Suppressor macrophage (primary cell): ENCODE measurements around the gene CHMP4A.
"Not testable (repeated sequence)": the region's sequence is repeated elsewhere in the genome, so short reads cannot be mapped to it uniquely, and the experiment has no call there.

Experiments used
- DNase-seq, 4 experiments: peaks; one replicate each; pipeline ENCODE4 v3.0.0-alpha.2; 2020 to 2022

The CHMP4A gene

DNA sequence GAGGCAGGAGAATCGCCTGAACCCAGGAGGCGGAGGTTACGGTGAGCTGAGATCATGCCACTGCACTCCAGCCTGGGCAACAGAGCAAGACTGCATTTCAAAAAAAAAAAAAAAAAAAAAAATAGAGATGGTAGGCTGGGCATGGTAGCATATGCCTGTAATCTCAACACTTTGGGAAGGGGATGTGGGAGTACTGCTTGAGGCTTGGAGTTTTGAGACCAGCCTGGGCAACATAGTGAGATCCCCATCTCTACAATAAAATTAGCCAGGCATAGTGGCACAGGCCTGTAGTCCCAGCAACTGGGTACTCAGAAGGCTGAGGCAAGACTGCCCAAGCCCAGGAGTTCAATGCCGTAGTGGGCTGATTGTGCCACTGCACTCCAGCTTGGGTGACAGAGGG, 9.7 kb upstream of the CHMP4A start:
- DNase-seq = not testable (repeated sequence)

DNA sequence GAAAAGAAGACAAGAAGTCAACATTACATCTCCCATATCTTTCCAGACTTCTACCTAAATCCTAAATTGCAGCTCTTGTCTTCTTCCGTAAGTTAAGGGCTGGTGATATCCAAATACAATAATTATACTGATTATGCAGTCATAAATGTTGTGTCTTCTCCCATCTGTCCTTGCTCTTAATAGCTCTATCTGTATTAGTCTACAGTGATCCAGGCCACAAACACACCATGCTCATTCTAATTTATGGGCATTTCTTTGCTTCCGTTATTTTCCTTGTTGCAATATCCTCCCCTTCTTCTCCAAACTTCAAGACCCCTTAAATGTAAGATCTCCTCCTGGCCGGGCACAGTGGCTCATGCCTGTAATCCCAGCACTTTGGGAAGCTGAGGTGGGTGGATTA, 6.2 kb upstream of the CHMP4A start:
- no peak for DNase-seq

- DNase-seq = no peak
Measured at GRCh38 chr14:24219080-24219479, 5.8 kb upstream of the CHMP4A start.

DNA sequence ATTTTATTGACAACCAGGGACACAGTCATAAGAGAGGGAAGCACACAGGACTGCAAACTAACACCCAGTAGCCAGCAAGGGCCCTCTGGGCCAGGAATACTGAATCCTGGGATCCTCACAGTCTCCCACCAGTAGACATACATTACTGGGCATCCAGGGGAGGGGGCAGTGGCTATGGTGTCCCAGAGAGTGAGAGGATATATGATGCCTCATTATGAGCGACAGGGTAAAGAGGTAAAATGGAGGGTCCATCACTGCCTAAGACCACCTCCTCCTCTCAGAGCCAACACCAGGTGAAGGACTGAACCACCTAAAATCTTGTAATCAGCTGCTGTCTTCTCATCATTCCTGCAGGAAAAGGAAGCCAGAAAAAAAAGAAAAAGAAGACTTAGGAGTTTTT, 3.6 kb upstream of the CHMP4A start:
- DNase-seq = not testable (repeated sequence)

- DNase-seq = no peak
Measured at GRCh38 chr14:24216345-24216699, 3.0 kb upstream of the CHMP4A start.

GRCh38 chr14:24215495-24216344, 2.4 kb upstream of the CHMP4A start, which contains the start of gene MDP1:
MDP1 (minus strand) TSS chr14:24216066; CDS start chr14:24215955, 111 bp downstream.
- peak; percentile 92 to 95 (median 94) for DNase-seq

- DNase-seq = no peak
Measured at GRCh38 chr14:24213866-24214662, 776 bp upstream of the CHMP4A start.

- no peak for DNase-seq
Measured at GRCh38 chr14:24211311-24211710, 2.0 kb downstream of the CHMP4A start.

GRCh38 chr14:24207625-24208024, 5.7 kb downstream of the CHMP4A start:
- DNase-seq = no peak

DNA sequence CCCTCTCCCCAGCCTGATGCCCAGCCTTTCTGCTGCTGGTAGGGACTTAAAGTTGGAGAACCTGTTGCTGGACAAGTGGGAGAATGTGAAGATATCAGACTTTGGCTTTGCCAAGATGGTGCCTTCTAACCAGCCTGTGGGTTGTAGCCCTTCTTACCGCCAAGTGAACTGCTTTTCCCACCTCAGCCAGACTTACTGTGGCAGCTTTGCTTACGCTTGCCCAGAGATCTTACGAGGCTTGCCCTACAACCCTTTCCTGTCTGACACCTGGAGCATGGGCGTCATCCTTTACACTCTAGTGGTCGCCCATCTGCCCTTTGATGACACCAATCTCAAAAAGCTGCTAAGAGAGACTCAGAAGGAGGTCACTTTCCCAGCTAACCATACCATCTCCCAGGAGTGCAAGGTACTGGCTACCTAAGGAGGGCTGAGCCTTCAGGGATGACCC, 6.2 kb downstream of the CHMP4A start:
- no peak for DNase-seq

GRCh38 chr14:24206260-24207103, 6.8 kb downstream of the CHMP4A start:
- no peak for DNase-seq

DNA sequence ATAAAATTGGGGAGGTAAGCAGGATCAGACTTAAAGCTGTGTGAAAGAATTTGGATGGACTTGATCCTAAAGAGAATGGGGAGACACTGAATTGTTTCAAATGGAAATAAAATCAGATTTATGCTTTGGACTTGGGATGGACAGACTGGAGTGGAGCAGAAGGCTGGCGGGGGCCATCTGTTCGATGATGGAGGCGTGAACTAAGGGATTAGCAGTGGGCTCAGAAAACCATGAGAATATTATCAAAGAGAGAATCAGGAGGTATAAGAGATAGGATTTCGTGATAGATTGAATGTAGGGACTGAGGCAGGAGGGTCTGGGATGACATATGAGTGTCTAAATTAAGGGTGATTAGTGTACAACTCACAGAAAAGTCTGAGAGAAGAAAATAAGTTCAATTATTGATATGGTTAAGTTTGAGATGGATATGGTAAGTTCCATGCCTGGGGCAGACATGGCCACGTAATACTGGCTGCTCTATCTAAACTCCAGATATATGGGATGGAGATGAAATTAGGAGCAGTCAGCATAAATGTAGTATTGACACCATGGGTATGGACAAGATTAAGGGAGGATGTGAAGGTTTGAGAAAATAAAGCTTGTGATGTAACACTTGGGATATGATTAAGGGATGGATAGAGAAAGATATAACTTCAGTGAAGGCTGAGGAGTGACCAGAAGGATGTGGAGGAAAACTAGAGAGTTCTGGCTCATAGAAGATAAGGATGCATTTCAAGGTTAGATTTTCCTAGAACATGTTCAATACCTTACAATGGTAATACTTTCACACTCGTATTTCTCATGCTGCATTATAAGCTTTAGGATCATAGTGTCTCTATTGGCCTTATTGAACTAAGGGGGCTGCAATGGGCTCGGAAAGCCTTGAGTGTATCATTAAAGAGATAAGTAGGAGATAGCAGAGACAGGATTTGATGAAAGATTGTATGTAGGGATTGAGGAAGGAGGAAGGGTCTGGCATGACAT, 8.8 kb downstream of the CHMP4A start:
- DNase-seq = no peak

- DNase-seq = not testable (repeated sequence)
Measured at GRCh38 chr14:24203249-24203886, 9.9 kb downstream of the CHMP4A start.

GRCh38 chr14:24202538-24202937, 10.8 kb downstream of the CHMP4A start:
- DNase-seq = not testable (repeated sequence)

DNA sequence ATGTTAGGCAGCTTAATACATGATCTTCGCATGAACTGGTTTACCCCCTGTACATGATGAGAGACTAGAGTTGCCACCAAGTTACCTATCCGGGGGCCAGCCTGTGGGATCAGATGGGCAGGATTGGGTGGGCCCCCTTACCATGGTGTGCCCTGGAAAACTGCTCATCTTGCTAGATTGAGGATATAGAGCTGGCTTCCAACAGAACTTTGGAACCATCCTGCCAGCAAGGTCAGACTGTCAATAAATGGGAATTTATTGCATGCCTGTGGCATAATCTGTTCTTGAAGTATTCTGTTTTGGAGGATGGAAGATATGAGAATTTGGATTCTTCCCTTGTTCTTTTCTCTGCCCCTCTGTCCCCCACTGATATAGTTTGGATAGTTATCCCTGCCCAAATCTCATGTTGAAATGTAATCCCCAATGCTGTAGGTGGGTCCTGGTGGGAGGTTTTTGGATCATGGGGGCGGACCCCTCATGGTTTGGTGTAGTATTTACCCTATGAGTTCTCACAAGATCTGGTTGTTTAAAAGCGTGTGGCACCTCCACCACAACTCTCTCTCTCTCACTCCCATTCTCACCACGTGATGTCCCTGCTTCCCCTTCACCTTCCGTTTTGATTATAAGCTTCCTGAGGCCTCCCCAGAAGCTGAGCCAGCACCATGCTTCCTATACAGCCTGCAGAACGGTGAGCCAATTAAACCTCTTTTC, 14.3 kb downstream of the CHMP4A start:
- no peak for DNase-seq

DNA sequence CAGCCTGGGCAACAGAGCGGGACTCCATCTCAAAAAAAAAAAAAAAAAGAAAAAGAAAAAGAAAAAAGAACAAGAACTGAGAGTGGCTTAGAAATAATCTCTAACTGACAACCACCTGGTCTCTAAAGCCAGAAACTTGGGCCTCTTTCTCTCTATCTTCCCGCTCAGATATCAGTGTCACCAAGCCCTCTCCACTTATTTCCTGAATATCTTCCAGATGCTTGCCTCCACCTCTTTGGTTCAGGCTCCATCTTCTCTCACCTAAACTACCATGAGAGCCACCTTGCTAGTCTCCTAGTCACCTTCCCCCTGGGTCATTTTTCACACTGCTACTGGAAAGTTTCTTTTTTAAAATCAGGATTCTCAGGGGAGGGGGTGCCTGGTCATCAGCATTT, 16.2 kb downstream of the CHMP4A start:
- no peak for DNase-seq

DNA sequence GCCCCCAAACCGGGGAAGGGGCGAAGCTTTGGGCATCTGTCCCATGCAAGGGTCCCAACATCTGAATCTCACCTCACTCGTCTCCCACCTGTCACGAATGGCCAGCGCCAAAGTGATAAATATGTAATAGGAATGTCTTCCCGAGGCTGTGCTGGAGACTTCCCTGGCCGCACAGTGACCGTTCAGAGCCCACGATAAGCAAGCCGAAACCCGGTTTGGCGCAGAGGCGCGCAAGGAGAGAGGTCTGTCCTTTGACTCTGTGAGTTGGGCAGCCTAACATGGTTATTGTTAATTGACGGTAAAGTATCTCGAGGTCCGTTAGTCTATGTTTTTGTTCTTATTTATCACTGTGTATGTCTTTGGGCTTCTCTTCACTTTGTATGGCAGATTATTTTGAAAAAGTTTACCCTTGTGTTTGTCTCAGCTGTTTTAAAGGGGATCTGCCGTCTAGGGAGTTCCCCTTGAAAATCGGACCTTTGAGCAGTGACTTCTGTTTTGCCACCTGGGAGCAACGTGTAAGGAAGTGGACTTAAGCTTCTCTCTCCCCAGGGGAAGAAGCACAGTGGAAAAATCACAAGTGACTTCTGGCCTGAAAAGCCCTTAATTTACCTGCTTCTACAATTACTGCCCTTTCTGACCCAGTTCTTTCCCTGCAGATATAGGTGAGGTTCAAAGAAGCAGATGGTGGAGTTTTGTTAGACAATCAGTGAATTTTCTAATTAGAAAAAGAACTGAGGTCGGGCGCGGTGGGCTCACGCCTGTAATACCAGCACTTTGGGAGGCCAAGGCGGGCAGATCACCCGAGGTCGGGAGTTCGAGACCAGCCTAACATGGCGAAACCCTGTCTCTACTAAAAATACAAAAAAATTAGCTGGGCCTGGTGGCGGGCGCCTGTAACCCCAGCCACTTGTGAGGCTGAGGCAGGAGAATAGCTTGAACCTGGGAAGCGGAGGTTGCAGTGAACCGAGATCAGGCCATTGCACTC, 16.9 kb downstream of the CHMP4A start:
- peak; percentile 32 to 57 (median 54) for DNase-seq

DNA sequence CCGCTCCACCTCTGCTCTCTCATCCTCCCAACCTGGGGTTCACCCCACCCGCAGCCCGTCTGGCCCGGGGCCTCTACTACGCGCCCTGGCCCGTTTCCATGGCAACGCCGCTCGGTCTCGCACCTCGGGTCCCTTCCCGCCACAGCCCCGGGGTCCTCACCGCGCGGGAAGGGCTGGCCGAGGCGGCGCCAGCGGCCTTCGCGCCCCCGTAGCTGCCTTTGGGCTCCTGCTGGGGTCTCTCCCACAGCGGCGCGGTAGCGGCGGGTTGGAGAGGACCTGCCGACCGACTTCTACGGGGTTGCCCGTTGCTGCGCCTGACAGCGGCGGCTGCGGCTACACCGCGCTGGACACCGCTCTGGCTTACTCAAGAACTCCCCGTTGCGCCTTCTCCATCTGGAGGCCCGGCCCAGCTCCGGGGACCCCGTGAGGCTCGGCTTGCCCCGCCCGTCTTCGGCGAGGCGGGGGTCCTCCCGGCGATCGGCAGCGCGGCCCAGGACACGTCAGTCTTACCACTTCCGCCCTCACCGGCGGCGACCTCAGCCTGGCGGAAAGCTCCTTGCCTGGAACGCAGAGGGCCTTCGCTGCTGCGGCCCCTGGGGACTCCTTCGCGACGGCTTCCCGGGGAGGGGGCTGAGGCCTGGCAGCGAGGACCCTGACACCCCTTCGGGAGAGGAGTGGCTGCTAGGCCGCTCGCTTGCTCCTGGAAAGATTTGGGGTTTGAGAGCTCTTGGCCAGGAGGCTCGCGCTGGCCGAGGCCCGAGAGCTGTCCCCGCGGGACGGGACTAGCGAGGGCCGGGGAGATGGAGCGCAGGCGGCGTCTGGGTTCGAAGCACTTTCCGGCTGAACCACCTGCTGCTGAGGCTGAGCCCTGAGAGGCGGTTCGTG, 17.9 kb downstream of the CHMP4A start, which contains the start of gene TM9SF1:
Gene TM9SF1, minus strand, starts transcription at position 256 of the 885 bp plus-strand sequence. CDS start 422 bp downstream, outside the sequence.
- peak; percentile 88 to 94 (median 93) for DNase-seq
